CD4-positive, alpha-beta T cell (primary cell): Measurements from ENCODE around the gene HADHB. TPM values are rescaled to one million over a fixed set of nuclear protein-coding genes. Genes with fewer than 3 reads are reported as not detected.
A peak's percentile ranks its signal among the peaks of the same experiment; 100 is the strongest.

Source experiments
- ATAC-seq: fragments of 200-7000 bp; cut with Tn5 transposase; one replicate; pipeline ENCODE4 v1.10.0; 2022; ENCODE audit warnings: mild to moderate bottlenecking; ENCODE audit not compliant: poor library complexity
- CTCF ChIA-PET: fragments of 350-600 bp; sonication (Branson Sonifier 250); formaldehyde crosslinking; loops from one replicate; lab custom pipeline; 2021; ENCODE audit warnings: antibody characterized with exemption, inconsistent platforms; lab: Charles Lee
- POLR2A ChIA-PET: fragments of 350-600 bp; sonication (Branson Sonifier 250); formaldehyde crosslinking; loops from one replicate; lab custom pipeline; 2021; ENCODE audit warnings: antibody characterized with exemption, inconsistent platforms; lab: Charles Lee
- DNase-seq, 14 experiments: peaks; one replicate each; pipeline ENCODE4 v3.0.0-alpha.2; 2013 to 2020; ENCODE audit warnings: mixed read lengths in 2 of 14
- H3K27ac ChIP-seq, 2 donors: one replicate each; pipeline versions ENCODE4 v1.5.1 to v1.7.0; 2013; ENCODE audit warnings: low read length in 2 of 2, low read depth in 1 of 2, mild to moderate bottlenecking in 1 of 2
- H3K27me3 ChIP-seq, 2 experiments: 1 replicate in 1 of 2; 2 replicates in 1 of 2; pipeline versions ENCODE4 v1.6.1 to v1.7.0; 2013; ENCODE audit warnings: low read length in 2 of 2, control low read depth in 1 of 2, mild to moderate bottlenecking in 1 of 2, moderate library complexity in 1 of 2; ENCODE audit not compliant: insufficient read depth in 2 of 2, control insufficient read depth in 1 of 2
- H3K36me3 ChIP-seq: one replicate; pipeline ENCODE4 v1.6.1; 2013; ENCODE audit warnings: low read length, control low read depth; ENCODE audit not compliant: insufficient read depth
- H3K4me1 ChIP-seq: one replicate; pipeline ENCODE4 v1.6.1; 2013; ENCODE audit warnings: low read length, control low read depth; ENCODE audit not compliant: insufficient read depth
- H3K4me3 ChIP-seq: one replicate; pipeline ENCODE4 v1.5.1; 2013; ENCODE audit warnings: mild to moderate bottlenecking, low read length, moderate library complexity
- H3K9me3 ChIP-seq, 2 experiments: 1 replicate in 1 of 2; 2 replicates in 1 of 2; pipeline versions ENCODE4 v1.6.1 to v1.7.0; 2013; ENCODE audit warnings: low read length in 2 of 2, mild to moderate bottlenecking in 2 of 2, control low read depth in 1 of 2, moderate library complexity in 1 of 2; ENCODE audit not compliant: control insufficient read depth in 1 of 2, insufficient read depth in 1 of 2
- H3K27ac Mint-ChIP-seq: one replicate; pipeline ENCODE4 v1.8.0; 2020; ENCODE audit warnings: mixed read lengths
- H3K27me3 Mint-ChIP-seq: one replicate; pipeline ENCODE4 v1.8.0; 2021; ENCODE audit warnings: mixed read lengths
- H3K36me3 Mint-ChIP-seq: one replicate; pipeline ENCODE4 v1.8.0; 2021; ENCODE audit warnings: low read depth, mixed read lengths
- H3K4me1 Mint-ChIP-seq: one replicate; pipeline ENCODE4 v1.8.0; 2021; ENCODE audit warnings: low read depth, mixed read lengths
- H3K4me3 Mint-ChIP-seq: one replicate; pipeline ENCODE4 v1.8.0; 2020; ENCODE audit warnings: mild to moderate bottlenecking, mixed read lengths
- H3K9me3 Mint-ChIP-seq: one replicate; pipeline ENCODE4 v1.8.0; 2020; ENCODE audit warnings: mixed read lengths
- CTCF ChIP-seq: fragments of 200-600 bp; IDR thresholded peaks from one replicate; pipeline ENCODE4 v1.8.0; 2022; ENCODE audit warnings: antibody characterized with exemption, mild to moderate bottlenecking
- intact Hi-C, 2 experiments: fragments of 100-400 bp; cut with DNase I in 1 of 2; cut with micrococcal nuclease in 1 of 2; formaldehyde crosslinking; loops; one replicate each; pipeline versions ENCODE4 v1.15.1 to v1.9.0; 2023 to 2025; cut with DNase I, micrococcal nuclease
- polyA plus RNA-seq, 2 donors: library from polyadenylated mRNA; unstranded; fragments of 120-200 nt; gene quantifications; one replicate each; pipeline ENCODE4 v1.2.1, GENCODE V29; 2013
- total RNA-seq, 174 experiments: library from RNA in 2 of 174; stranded (reverse) in 2 of 174; gene quantifications; one replicate each; pipeline ENCODE4 v1.2.3 and lab custom pipeline; 2021 to 2026

HADHB gene
- total RNA-seq (10 to 100 TPM; 25.2 to 30.3 TPM), total RNA-seq (lab: John Stamatoyannopoulos, UW) (33.5 to 100 (median 78.5) reads per million in 172 experiments)
- 61.6 TPM for polyA plus RNA-seq (2013, experiment 1 of 2)
- polyA plus RNA-seq (2013, experiment 2 of 2) = 61.7 TPM

- ATAC-seq (peak; percentile 81), DNase-seq (peak; percentile 68 to 93 (median 80))
- no peaks in the 10 kb centered on the region for H3K27me3 ChIP-seq
- Mint-ChIP-seq H3K4me1 (peaks cover 76% of the 10 kb centered on the region), H3K36me3 (peaks cover 34% of the 10 kb centered on the region), H3K27me3 (no peaks in the 10 kb centered on the region), H3K4me3 (peak within 1 kb of the TSS; percentile 100), H3K27ac (peak within 1 kb of the TSS; percentile 97), H3K9me3 (no peaks in the 10 kb centered on the region)
- ChIA-PET CTCF (interaction anchor here (0.8 to 1.5 kb wide), 6 partner anchors 9 to 60 kb away, joined by 3 to 4 read pairs (median 4); no protein-coding TSS in a partner anchor), POLR2A (interaction anchor here (0.6 to 3.8 kb wide), 10 partner anchors 14 to 502 kb away, joined by 3 to 46 read pairs (median 4); partner anchors contain the start of genes ADGRF3, ASXL2 and SELENOI)
- peak within 1 kb of the TSS; percentile 96 for H3K4me3 ChIP-seq
- H3K4me1 ChIP-seq = peaks cover 33% of the 10 kb centered on the region
- no peak for TF ChIP-seq CTCF
- H3K9me3 ChIP-seq = no peaks in the 10 kb centered on the region
- no peaks in the 10 kb centered on the region for H3K36me3 ChIP-seq
- H3K27ac ChIP-seq = peak within 1 kb of the TSS; percentile 95 to 98
- intact Hi-C loops = loop anchor here (2.0 to 5.0 kb wide), 10 partner anchors 54 to 572 kb away; partner anchors contain the start of genes ADGRF3 (in 2 of the 2), SELENOI (in 2 of the 2), DTNB (in 1 of the 2) and RAB10 (in 1 of the 2)
These were observed at the start of gene HADHB, which contains the start of gene HADHA for GRCh38 chr2:26244309-26245230. Gene HADHB, plus strand, starts transcription at chr2:26244939. Its CDS starts 9,316 bp downstream, at chr2:26254255. Gene HADHA, minus strand, starts transcription at chr2:26244632. Its CDS starts 36 bp downstream, at chr2:26244596.

- Histone ChIP-seq H3K36me3 (peaks cover 87% of the 10 kb centered on the region), H3K9me3 (no peaks in the 10 kb centered on the region), H3K27me3 (no peaks in the 10 kb centered on the region), H3K27ac (no peak overlapping the region), H3K4me1 (no peaks in the 10 kb centered on the region), H3K4me3 (no peak overlapping the region)
- H3K4me1 Mint-ChIP-seq = no peaks in the 10 kb centered on the region
- POLR2A ChIA-PET = no interaction called here
- intact Hi-C loops = no loop called here
- CTCF ChIA-PET = interaction anchor here (0.6 kb wide), 1 partner anchor 319 kb away, joined by 3 read pairs; no protein-coding TSS in a partner anchor
- no peak overlapping the region for H3K4me3 Mint-ChIP-seq
- H3K9me3 Mint-ChIP-seq = no peaks in the 10 kb centered on the region
- TF ChIP-seq CTCF = no peak
- ATAC-seq (no peak), DNase-seq (no peak)
- H3K36me3 Mint-ChIP-seq = peaks cover 93% of the 10 kb centered on the region
- H3K27me3 Mint-ChIP-seq = no peaks in the 10 kb centered on the region
- no peak overlapping the region for H3K27ac Mint-ChIP-seq
These were observed 49.4 kb upstream of the HADHB start for GRCh38 chr2:26195040-26195984.
